Testis (tissue), 2 donors: Measurements from ENCODE around the gene COBL.

Source experiments
- CTCF ChIP-seq, 3 experiments: fragments of 450-650 bp in 2 of 3; fragments of 200-600 bp in 1 of 3; sonication (generic) in 1 of 3; IDR thresholded peaks; one replicate each; pipeline ENCODE4 v1.5.1; 2016 to 2019; ENCODE audit warnings: antibody characterized with exemption in 3 of 3, mild to moderate bottlenecking in 2 of 3, moderate library complexity in 1 of 3
- POLR2A ChIP-seq: fragments of 450-650 bp; IDR thresholded peaks from one replicate; pipeline ENCODE4 v1.6.1; 2017; ENCODE audit warnings: antibody characterized with exemption, mild to moderate bottlenecking, moderate library complexity

- TF ChIP-seq CTCF (IDR thresholded peaks at IDR 0.05) (no peak), POLR2A (no peak)
Observed at GRCh38 chr7:51249991-51250390, 66.6 kb downstream of the COBL start.
